ENCODE results near the gene ZBTB16. TPM values are rescaled to one million over a fixed set of nuclear protein-coding genes. Genes with fewer than 3 reads are reported as not detected.

Gene ZBTB16
- total and polyA plus RNA-seq, 2 experiments from 2014 or later: 0.29 to 1.4 TPM

- H3K4me2 ChIP-seq: no peak overlapping the region
- H3K4me1 ChIP-seq (ENCODE audit: insufficient read depth): peaks cover 16% of the 10 kb centered on the region
- H3K36me3 ChIP-seq (ENCODE audit: insufficient read depth): no peaks in the 10 kb centered on the region
- H4K20me1 ChIP-seq (replicated peaks; ENCODE audit: insufficient read depth): no peaks in the 10 kb centered on the region
- Mint-ChIP-seq H3K9me3 (no peaks in the 10 kb centered on the region), H3K36me3 (ENCODE audit: low read depth) (no peaks in the 10 kb centered on the region), H3K27me3 (ENCODE audit: insufficient read depth, low read depth, poor library complexity) (peaks cover 12% of the 10 kb centered on the region), H3K27ac (no peak overlapping the region), H3K4me3 (no peak overlapping the region), H3K4me1 (peaks cover 28% of the 10 kb centered on the region)
- TF ChIP-seq, protein P1, sequence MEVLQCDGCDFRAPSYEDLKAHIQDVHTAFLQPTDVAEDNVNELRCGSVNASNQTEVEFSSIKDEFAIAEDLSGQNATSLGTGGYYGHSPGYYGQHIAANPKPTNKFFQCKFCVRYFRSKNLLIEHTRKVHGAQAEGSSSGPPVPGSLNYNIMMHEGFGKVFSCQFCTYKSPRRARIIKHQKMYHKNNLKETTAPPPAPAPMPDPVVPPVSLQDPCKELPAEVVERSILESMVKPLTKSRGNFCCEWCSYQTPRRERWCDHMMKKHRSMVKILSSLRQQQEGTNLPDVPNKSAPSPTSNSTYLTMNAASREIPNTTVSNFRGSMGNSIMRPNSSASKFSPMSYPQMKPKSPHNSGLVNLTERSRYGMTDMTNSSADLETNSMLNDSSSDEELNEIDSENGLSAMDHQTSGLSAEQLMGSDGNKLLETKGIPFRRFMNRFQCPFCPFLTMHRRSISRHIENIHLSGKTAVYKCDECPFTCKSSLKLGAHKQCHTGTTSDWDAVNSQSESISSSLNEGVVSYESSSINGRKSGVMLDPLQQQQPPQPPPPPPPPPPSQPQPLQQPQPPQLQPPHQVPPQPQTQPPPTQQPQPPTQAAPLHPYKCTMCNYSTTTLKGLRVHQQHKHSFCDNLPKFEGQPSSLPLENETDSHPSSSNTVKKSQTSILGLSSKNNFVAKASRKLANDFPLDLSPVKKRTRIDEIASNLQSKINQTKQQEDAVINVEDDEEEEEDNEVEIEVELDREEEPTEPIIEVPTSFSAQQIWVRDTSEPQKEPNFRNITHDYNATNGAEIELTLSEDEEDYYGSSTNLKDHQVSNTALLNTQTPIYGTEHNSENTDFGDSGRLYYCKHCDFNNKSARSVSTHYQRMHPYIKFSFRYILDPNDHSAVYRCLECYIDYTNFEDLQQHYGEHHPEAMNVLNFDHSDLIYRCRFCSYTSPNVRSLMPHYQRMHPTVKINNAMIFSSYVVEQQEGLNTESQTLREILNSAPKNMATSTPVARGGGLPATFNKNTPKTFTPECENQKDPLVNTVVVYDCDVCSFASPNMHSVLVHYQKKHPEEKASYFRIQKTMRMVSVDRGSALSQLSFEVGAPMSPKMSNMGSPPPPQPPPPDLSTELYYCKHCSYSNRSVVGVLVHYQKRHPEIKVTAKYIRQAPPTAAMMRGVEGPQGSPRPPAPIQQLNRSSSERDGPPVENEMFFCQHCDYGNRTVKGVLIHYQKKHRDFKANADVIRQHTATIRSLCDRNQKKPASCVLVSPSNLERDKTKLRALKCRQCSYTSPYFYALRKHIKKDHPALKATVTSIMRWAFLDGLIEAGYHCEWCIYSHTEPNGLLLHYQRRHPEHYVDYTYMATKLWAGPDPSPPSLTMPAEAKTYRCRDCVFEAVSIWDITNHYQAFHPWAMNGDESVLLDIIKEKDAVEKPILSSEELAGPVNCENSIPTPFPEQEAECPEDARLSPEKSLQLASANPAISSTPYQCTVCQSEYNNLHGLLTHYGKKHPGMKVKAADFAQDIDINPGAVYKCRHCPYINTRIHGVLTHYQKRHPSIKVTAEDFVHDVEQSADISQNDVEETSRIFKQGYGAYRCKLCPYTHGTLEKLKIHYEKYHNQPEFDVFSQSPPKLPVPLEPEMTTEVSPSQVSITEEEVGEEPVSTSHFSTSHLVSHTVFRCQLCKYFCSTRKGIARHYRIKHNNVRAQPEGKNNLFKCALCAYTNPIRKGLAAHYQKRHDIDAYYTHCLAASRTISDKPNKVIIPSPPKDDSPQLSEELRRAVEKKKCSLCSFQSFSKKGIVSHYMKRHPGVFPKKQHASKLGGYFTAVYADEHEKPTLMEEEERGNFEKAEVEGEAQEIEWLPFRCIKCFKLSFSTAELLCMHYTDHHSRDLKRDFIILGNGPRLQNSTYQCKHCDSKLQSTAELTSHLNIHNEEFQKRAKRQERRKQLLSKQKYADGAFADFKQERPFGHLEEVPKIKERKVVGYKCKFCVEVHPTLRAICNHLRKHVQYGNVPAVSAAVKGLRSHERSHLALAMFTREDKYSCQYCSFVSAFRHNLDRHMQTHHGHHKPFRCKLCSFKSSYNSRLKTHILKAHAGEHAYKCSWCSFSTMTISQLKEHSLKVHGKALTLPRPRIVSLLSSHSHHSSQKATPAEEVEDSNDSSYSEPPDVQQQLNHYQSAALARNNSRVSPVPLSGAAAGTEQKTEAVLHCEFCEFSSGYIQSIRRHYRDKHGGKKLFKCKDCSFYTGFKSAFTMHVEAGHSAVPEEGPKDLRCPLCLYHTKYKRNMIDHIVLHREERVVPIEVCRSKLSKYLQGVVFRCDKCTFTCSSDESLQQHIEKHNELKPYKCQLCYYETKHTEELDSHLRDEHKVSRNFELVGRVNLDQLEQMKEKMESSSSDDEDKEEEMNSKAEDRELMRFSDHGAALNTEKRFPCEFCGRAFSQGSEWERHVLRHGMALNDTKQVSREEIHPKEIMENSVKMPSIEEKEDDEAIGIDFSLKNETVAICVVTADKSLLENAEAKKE (CRISPR knock-in tag; IDR thresholded peaks at IDR 0.05): no peak
- TF ChIP-seq, protein P2, sequence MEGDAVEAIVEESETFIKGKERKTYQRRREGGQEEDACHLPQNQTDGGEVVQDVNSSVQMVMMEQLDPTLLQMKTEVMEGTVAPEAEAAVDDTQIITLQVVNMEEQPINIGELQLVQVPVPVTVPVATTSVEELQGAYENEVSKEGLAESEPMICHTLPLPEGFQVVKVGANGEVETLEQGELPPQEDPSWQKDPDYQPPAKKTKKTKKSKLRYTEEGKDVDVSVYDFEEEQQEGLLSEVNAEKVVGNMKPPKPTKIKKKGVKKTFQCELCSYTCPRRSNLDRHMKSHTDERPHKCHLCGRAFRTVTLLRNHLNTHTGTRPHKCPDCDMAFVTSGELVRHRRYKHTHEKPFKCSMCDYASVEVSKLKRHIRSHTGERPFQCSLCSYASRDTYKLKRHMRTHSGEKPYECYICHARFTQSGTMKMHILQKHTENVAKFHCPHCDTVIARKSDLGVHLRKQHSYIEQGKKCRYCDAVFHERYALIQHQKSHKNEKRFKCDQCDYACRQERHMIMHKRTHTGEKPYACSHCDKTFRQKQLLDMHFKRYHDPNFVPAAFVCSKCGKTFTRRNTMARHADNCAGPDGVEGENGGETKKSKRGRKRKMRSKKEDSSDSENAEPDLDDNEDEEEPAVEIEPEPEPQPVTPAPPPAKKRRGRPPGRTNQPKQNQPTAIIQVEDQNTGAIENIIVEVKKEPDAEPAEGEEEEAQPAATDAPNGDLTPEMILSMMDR (conservative IDR thresholded peaks at IDR 0.05; ENCODE audit: low read depth in 2 of 2): no peak
- no peak for TF ChIP-seq NANOG (IDR thresholded peaks at IDR 0.05; ENCODE audit: borderline replicate concordance)
- no peak for TF ChIP-seq EZH2phosphoT487 (IDR thresholded peaks at IDR 0.05; ENCODE audit: unreplicated experiment)
- TF ChIP-seq EZH2 (IDR thresholded peaks at IDR 0.05; ENCODE audit: low read depth, unreplicated experiment): no peak
- TF ChIP-seq, protein P3, sequence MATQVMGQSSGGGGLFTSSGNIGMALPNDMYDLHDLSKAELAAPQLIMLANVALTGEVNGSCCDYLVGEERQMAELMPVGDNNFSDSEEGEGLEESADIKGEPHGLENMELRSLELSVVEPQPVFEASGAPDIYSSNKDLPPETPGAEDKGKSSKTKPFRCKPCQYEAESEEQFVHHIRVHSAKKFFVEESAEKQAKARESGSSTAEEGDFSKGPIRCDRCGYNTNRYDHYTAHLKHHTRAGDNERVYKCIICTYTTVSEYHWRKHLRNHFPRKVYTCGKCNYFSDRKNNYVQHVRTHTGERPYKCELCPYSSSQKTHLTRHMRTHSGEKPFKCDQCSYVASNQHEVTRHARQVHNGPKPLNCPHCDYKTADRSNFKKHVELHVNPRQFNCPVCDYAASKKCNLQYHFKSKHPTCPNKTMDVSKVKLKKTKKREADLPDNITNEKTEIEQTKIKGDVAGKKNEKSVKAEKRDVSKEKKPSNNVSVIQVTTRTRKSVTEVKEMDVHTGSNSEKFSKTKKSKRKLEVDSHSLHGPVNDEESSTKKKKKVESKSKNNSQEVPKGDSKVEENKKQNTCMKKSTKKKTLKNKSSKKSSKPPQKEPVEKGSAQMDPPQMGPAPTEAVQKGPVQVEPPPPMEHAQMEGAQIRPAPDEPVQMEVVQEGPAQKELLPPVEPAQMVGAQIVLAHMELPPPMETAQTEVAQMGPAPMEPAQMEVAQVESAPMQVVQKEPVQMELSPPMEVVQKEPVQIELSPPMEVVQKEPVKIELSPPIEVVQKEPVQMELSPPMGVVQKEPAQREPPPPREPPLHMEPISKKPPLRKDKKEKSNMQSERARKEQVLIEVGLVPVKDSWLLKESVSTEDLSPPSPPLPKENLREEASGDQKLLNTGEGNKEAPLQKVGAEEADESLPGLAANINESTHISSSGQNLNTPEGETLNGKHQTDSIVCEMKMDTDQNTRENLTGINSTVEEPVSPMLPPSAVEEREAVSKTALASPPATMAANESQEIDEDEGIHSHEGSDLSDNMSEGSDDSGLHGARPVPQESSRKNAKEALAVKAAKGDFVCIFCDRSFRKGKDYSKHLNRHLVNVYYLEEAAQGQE (IDR thresholded peaks at IDR 0.05; ENCODE audit: unreplicated experiment): no peak
- no peak for TF ChIP-seq JUNB (IDR thresholded peaks at IDR 0.05; ENCODE audit: unreplicated experiment)
- TF ChIP-seq STAT1 (IDR thresholded peaks at IDR 0.05; ENCODE audit: unreplicated experiment): no peak
- TF ChIP-seq ZNF331 (CRISPR knock-in tag; IDR thresholded peaks at IDR 0.05; ENCODE audit: low read depth): no peak
- TF ChIP-seq POLR2AphosphoS5 (IDR thresholded peaks at IDR 0.05; ENCODE audit: low read depth): no peak
- TF ChIP-seq CREB1 (CRISPR knock-in tag; IDR thresholded peaks at IDR 0.05; ENCODE audit: low read depth): no peak
- no peak for TF ChIP-seq ETS1 (IDR thresholded peaks at IDR 0.05)
- TF ChIP-seq ZNF114 (CRISPR knock-in tag; IDR thresholded peaks at IDR 0.05): no peak
- no peak for DNase-seq (ENCODE audit: low spot score)
- no peaks in the 10 kb centered on the region for H3K79me2 ChIP-seq (replicated peaks; ENCODE audit: insufficient read depth)
- ATAC-seq: no peak
- H3K27ac ChIP-seq (ENCODE audit: low read depth): no peak overlapping the region
- no peak overlapping the region for H3K4me3 ChIP-seq
- peak overlapping the region; percentile 45 for H2AFZ ChIP-seq
- no peaks in the 10 kb centered on the region for H3F3A ChIP-seq (replicated peaks; ENCODE audit: low read depth)
- H3K27me3 ChIP-seq (ENCODE audit: insufficient read depth): no peaks in the 10 kb centered on the region
- H3K9me2 ChIP-seq (ENCODE audit: insufficient read depth): no peaks in the 10 kb centered on the region
These were observed 106.9 kb downstream of the ZBTB16 start for GRCh38 chr11:114166362-114166761.

Measured in GM23338 (cell line).